Midbrain (tissue), 1 donor: ENCODE results near the gene EFCAB5.
A peak's percentile ranks its signal among the peaks of the same experiment; 100 is the strongest.
"Not testable (repeated sequence)": the region's sequence is repeated elsewhere in the genome, so short reads cannot be mapped to it uniquely, and the experiment has no call there.

Experiments used
- DNase-seq: peaks from one replicate; lab custom pipeline; 2025; lab: John Stamatoyannopoulos, UW

The EFCAB5 gene

DNA sequence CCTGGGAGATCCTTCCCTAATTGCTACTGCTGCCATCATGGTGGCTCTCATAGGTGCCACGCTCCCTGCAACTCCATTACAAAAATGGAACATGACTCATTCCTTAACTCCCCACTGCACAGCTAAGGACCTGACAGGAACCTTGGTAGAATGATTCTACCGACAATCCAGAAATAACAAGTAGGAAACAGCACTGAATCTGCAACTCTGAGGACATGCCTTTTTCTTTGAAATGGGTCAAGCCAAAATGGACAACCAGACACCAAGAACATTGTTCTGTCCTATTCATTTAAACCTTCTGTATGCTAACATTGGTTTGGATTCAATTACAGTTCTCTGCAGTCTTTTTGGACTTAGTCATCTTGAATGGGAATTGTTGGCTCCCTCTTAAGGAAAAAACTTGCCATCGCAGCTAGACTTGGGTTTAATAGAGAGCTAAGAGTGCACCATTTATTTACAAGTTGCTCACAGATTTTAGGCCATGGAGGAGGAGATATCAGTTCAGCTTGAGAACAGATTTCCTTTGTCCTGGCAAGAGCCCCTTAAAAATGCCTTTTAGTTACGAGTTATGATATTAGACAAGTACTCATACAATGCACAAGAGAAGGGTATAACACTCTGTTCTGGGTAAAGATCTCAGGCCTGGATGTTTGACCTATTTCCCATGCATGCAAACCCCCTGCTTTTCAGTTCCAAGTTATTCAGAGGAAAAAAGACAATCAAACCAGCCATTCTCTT is 154.2 kb downstream of the EFCAB5 start:
- DNase-seq, result peak; percentile 28

DNA sequence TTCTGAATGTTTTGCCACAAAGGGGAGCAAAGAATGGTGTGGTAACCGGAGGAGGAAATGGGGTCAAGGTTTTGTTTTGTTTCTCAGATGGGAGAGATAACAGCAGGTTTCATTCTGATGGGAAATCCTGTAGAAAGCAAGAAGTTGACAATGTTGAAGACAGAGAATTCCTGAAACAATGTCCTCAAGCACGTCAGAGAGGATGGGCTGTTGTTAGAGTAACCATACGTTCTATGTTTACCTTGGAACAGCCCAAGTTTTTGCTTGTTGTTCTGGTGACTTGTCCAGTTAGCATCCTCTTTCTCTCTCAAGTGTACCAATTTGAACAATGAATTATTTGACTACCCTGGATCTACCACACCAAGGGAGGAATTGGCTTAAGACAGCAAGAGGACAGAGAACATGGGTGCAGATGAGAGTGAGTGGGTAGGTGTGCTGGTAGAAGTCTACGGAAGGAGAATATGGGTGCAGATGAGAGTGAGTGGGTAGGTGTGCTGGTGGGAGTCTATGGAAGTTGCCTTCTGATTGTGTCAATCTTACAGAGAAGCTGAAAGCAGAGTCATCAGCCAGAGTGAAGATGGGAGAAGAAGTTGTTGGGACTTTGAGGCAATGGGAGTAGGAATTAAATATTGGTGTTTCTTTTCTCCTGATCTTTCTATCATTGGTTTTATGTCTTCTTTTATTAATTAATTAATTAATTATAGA is 160.4 kb downstream of the EFCAB5 start:
- no peak for DNase-seq

DNA sequence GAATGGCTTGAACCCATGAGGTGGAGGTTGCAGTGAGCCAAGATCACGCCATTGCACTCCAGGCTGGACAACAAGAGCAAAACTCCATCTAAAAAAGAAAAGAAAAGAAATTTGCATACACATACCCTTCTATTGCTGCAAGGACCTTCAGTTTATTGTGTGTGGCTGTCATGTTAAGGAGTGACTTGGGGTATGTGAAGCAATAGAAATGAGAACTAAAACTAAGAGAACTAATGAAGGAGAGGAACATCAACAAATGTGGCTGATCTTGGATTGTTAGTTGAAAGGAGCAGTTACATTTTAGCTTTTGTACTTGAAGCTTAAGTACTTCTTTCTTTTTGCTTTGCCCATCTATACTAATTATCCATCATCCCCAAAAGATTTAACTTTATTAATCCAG is 162.5 kb downstream of the EFCAB5 start:
- DNase-seq, result no peak

DNA sequence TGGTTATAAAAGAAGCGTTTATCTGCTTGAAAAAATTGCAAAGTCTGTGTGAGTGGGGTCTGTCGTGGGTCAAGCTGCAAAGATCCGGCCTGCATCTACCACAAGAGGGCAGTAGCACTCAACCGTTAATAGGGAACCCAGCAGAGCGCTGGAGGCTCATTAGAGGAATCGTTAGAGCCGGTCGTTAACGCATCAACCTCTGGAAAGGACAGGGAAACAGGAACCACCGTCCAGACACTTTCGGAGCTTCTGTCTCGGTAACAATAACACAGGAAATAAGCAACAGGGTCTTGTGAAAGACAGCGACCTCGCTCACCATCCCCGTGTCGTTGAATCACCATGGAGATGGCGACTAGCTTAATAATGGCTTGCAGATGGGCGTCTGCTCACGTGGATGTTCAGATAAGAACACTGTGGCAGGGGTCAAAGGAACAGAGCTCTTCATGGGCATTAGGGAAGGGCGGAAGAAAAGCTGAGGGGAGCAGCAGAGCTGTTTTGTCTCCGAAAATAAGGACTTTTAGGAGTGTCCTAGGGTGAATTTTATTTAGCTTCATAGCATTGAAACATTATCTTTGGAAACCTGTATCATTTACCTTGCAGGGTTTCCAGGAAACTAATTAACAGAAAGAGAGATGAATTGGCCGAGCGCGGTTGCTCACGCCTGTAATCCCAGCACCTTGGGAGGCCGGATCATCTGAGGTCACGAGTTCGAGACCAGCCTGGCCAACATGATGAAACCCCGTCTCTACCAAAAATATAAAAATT is 163.3 kb downstream of the EFCAB5 start:
- peak; percentile 83 for DNase-seq

DNA sequence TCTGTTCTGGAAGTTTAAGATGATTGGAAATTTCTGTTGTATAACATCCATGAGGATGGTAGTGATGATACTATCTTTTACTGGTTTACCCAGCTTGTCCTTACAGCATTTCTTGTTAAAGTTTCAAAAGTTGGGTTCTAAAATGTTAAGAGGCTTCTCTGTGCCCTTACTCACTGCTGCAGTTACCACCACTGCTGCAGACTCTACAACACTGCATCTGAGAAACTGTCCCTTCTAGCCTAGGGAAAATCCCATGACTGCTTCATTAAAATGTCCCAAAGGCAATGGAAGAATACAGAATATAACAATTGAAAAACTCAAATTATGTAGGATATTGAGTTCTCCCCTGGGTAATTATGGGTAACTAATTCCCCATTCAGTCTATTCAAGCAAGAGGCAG is 171.4 kb downstream of the EFCAB5 start:
- no peak for DNase-seq

DNA sequence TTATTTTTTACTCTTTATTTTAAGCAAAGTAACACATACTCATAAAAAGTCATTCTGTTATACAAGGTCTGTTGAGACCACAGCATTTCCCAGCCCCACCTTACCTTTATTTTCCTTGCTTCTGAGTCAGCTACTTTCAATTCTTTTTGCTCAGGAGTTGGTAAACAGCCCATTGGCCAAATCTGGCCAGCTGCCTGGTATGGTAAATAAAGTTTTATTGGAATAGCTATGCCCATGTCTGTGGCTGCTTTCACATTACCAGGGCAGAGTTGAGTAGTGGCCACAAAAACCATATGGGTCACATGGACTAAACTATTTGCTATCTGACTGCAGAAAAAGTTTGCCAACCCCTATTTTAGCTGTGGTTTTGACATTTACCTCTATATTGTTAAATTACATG is 171.8 kb downstream of the EFCAB5 start:
- DNase-seq, result no peak

DNA sequence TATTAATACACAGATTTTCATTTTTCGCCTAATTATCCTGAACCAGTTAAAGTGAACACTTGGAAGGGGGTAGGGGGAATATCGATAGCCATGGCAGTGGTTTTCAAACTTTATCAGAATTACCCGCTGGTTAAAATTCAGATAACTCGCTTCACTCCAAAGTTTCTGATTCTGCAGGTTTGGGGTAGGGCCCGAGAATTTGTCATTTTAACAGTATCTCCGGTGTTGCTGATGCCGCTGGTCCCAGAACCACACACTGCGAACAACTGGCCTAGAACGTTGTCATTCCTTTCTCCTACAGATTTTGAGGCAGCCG is 174.9 kb downstream of the EFCAB5 start:
- no peak for DNase-seq

DNA sequence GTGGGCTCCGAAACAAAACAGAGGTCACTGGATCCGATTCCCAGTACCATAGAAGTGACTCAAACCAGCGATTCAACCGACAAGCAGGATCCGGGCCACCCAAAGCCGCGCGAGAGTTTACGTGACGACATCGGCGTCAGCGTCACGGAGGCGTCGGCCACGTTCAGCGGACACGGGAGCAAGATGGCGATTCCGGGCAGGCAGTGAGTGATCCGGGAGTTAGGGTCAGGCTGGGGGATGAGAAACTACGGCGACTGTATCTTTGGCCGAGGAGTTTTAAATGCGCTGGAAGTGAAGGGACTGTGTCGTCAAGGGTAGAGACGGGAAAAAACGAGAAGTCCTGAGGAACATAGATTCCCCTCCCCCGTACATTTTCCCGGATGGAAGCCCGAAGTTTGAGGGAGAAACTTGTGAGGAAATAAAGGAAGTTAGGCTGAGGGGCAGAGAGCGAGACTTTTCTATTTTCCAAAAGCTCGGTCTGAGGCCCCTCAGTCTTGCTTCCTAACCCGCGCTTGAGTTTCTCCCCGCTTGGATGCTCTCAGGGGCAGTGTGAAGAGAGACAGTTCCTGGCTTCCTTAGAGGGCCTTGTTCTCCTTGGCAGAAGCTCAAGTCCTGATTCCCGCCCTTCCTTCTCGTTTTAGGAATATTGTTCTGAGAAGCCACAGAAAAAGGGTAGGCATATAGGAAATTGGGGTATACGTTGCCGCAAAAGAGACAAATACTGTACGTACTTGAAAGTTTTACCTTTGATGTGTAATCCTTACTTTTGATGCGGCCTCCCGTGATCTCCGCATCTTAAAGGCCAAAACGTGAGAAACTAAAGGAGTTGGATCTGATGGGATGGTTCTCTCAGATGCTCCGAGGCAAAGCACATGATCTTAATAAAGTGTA is 175.5 kb downstream of the EFCAB5 start, which contains the start of gene NSRP1:
TSS of gene NSRP1 (plus strand) at position 156 of the 891 bp plus-strand sequence. CDS start at position 184, 28 bp downstream.
- peak; percentile 90 for DNase-seq

DNA sequence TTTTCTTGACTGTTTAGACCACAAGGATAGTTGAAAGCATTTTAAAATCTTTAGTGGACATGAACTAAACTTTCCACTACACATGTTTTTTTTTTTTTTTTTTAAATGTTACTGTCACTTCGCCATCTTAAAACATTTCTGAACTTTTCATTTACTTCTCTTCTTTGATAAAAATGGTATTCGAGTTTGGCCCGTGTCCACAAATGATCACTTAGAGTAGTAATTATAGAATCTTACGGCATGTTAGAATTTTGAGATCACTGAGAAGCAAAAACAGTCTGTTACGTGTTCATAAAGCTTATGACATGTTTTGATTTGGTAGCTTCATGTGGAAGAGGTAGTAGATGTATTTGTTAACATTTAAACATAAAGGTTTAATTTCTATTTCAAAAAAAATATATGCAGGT is 176.2 kb downstream of the EFCAB5 start:
- no peak for DNase-seq

DNA sequence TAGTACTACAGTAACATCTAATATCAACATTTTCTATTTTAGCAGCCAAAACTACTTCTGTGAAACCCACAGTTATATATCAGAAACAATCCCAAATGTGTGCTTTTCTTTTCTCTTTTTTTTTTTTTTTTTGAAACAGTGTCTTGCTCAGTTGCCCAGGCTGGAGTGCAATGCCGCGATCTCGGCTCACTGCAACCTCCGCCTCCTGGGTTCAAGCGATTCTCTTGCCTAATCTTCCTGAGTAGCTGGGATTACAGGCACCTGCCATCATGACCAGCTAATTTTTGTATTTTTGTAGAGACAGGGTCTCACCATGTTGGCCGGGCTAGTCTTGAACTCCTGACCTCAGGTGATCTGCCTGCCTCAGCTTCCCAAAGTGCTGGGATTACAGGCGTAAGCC is 177.2 kb downstream of the EFCAB5 start:
- DNase-seq, result not testable (repeated sequence)

DNA sequence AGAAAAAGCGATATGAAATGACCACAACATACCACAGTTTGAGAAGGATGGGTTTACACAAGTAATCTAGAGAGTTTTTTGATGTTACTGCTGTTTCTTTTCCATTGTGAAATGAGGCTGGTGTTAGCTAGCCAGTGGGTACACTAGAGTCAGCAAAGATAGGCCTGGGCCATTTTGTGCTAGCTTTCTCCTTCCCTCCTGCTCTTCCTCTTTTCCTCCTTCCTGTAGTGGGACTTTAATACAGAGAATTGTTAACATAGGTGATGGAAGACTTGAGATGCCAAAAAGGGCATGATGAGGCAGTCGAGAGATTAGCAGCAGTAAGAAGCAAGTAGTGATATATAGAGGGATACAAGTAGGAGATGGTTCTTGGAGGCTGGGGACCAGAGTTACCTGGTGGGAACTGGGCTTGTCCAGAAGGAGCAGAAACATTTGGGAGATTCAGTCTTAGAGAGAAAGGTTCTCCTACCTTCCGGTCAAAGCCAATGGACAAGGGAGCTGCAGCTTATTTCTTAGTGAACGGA is 182.9 kb downstream of the EFCAB5 start:
- no peak for DNase-seq

DNA sequence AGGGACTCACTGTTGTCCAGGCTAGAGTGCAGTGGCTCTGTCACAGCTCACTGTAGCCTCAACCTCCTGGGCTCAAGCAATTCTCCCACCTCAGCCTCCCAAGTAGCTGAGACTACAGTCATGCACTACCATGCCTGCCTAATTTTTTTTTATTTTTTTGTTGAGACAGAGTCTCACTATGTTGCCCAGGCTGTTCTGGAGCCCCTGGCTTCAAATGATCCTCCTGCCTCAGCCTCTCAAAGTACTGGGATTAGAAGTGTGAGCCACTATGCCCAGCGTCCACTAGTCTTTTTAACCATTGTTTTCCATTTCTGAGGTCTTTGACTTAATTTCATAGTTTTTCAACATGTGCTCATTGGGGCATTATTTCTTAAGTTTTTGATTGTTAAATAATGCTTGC is 188.7 kb downstream of the EFCAB5 start:
- no peak for DNase-seq

DNA sequence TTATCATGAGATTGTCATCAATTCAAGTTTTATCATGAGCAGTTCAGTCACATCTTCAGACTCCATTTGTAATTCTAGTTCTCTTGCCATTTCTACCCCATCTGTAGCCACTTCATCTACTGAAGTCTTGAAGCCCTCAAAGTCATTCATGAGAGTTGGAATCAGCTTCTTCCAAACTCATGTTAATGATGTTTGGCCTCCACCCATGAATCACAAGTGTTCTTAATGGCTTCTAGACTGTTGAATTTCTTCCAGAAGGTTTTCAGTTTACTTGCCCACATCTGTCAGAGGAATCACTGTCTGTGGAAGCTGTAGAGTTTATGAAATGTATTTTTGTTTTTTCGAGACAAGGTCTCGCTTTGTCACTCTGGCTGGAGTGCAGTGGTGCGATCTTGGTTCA is 191.2 kb downstream of the EFCAB5 start:
- DNase-seq, result no peak

DNA sequence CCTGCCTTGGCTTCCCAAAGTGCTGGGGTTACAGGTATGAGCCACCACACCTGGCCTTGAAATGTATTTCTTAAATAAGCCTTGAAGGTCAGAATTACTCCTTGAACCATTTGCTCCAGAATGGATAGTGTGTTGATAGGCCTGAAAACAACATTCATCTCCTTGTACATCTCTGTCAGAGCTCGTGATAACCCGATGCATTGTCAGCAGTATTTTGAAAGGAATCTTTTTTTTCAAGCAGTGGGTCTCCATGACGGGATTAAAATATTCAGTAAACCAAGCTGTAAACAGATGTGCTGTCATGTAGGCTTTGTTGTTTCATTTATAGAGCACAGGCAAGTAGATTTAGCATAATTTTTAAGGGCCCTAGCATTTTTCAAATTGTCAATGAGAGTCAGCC is 191.8 kb downstream of the EFCAB5 start:
- DNase-seq, result no peak

DNA sequence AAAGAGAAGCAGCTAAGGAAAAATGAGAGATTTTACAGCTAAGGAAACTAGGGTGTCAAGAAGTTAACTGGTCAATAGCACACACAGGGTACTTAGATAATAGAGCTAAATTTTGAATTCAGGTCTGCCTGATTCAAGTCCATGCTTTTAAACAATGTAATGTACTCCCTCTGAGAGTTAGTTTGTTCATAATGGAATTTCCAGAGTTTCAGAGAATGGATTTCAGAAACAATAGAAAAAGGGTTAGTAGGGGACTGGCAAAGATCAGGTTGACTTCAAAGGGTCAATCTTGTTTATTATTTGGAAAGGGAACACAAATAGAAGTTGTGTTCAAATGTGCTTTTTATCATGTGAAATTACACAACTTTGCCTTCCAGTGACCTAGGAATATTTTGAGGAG is 193.1 kb downstream of the EFCAB5 start:
- no peak for DNase-seq

DNA sequence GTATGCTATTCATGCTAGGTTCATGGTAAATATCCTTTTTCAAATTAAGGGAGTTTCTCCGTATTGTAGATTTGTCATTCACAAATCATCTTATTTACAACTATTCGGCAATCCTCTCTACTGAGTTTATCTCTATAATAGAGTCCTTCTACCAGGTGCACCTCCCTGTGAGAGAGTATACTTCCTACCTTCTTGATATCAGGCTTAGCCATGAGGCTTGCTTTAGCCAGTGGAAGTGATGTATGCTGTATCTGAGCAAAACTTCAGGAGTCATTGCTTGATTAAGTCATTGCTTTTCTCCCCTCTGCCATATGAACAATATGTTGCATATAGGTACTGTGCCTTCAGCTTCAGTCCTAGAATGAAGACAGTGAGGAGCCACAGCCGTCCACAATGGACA is 195.7 kb downstream of the EFCAB5 start:
- no peak for DNase-seq

DNA sequence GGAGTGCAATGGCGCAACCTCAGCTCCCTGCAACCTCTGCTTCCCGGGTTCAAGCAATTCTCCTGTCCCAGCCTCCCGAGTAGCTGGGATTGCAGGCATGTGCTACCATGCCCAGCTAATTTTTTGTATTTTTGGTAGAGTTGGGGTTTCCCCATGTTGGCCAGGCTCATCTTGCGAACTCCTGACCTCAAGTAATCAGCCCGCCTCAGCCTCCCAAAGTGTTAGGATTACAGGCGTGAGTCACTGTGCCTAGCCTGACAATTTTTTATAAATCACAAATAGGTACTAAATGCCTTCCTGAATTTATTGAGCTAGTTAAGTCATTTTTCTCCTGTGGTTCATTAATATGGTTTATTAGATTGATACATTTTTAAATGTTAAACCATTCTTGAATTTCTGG is 206.4 kb downstream of the EFCAB5 start:
- not testable (repeated sequence) for DNase-seq

DNA sequence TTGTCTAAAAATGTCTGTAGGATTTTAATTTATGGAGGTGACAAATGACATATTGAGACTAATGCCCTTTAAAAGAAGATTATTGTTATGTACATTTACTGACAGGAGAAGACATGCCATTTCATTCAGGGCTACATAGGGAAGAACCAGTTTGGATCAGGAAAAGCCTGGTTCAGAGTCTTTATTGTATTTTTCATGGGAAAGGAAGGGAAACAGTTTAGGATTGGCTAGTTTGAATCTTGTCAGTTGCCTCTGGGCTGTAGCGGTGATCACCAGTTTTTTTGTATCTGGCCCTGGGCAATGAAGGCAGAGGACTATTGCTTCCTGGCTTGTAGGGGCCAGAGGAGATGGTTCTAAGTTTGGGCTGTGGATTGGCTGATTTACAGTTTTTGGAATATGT is 206.9 kb downstream of the EFCAB5 start:
- DNase-seq, result no peak

DNA sequence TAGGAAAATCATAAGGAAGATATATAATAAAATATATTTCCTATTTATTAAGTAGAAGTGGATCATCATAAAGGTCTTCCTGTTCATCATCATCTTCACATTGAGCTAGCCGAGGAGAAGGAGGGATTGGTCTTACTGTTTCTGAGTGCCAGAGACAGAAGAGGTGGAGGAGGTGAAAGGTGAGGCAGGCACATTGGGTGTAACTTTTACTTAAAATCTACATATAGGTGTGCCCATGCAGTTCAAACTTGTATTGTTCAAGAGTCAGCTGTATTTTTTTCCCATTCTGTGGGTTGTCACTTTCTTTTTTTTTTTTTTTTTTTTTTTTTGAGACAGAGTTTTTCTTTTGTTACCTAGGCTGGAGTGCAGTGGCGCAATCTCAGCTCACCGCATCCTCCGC is 210.0 kb downstream of the EFCAB5 start:
- DNase-seq, result no peak

DNA sequence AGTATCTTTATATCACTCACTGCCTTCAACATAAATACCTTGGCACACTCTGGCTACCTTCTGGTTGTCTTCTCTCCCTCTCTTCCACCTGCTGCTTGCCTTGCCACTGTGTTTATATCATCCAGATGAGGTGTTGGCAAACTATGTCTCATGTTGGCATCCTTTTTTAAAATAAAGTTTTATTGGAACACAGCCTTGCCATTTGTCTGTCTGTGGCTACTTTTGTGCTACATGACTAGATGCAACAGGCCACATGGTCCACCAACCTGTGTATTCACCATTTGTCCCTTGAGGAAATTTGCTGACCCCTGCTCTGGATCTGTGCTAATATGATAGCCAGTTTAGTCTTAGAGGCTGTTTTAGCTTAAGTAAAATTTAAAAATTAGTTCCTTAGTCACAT is 212.0 kb downstream of the EFCAB5 start:
- no peak for DNase-seq

DNA sequence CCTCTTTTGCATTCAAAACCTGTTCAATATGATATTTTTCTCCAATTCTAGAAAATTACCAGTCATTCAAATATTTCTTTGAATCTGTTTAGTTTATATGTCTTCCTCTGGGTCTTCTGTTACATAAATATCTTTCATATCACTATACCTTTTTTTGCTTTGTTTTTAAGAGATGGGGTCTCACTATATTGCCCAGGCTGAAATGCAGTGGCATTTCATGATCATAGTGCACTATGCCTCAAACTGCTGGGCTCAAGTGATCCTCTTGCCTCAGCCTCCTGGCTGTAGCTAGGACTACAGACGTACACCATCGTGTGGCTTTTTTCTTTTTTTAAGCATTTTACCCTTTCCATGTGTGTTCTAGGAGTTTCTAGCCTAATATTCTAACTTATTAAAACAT is 214.0 kb downstream of the EFCAB5 start:
- no peak for DNase-seq
